ENCODE data around the gene FOXP4. TPM values are rescaled to one million over a fixed set of nuclear protein-coding genes. Genes with fewer than 3 reads are reported as not detected.

FOXP4 gene
- polyA plus RNA-seq, 1 experiment = 4.0 TPM

DNA sequence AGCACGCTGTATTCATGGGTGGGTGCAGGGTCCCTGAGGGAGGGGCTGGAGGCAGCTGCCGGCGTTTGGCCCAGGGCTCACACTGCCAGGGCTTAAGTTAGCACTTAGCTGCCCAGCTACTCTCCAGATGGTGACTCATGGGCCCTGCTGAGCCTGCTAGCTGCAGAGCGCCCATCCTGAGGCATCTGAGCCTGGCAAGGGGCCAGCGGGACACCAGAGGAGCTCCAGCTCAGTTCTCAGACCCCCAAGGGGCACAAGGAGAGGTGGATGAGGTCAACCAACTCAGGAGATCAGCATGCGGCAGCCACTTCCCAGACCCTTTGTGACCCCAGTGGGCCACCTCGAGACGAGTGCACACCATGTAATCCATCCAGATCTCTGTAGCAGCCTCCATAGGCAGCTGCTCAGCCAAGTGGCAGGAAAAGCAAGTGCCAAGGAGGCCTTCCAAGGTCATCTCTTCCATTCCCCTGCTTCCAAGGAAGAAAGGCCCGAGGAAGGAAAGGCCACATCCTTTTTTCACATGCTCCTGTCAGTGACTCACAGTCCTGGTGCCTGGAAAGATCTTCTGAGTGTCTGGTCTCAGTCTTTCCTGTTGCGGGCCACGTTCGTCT, 35.3 kb downstream of the FOXP4 start:
- Histone ChIP-seq H3K27me3 (ENCODE audit: control insufficient read depth, insufficient read depth, low read length) (no peaks in the 10 kb centered on the region), H3K4me3 (ENCODE audit: low read depth, low read length) (no peak overlapping the region), H3K36me3 (ENCODE audit: control insufficient read depth, insufficient read depth, low read length) (peaks cover 8% of the 10 kb centered on the region)
- CTCF ChIA-PET = interaction anchor here (0.7 to 7.0 kb wide), 4 partner anchors 8 to 214 kb away, joined by 3 to 51 read pairs (median 6); no protein-coding TSS in a partner anchor
- POLR2A ChIA-PET = no interaction called here
- no peak for DNase-seq (ENCODE audit: low read depth)
- TF ChIP-seq, protein P1, sequence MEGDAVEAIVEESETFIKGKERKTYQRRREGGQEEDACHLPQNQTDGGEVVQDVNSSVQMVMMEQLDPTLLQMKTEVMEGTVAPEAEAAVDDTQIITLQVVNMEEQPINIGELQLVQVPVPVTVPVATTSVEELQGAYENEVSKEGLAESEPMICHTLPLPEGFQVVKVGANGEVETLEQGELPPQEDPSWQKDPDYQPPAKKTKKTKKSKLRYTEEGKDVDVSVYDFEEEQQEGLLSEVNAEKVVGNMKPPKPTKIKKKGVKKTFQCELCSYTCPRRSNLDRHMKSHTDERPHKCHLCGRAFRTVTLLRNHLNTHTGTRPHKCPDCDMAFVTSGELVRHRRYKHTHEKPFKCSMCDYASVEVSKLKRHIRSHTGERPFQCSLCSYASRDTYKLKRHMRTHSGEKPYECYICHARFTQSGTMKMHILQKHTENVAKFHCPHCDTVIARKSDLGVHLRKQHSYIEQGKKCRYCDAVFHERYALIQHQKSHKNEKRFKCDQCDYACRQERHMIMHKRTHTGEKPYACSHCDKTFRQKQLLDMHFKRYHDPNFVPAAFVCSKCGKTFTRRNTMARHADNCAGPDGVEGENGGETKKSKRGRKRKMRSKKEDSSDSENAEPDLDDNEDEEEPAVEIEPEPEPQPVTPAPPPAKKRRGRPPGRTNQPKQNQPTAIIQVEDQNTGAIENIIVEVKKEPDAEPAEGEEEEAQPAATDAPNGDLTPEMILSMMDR (IDR thresholded peaks at IDR 0.05; ENCODE audit: insufficient read depth, low read depth, low read length) = no peak

DNA sequence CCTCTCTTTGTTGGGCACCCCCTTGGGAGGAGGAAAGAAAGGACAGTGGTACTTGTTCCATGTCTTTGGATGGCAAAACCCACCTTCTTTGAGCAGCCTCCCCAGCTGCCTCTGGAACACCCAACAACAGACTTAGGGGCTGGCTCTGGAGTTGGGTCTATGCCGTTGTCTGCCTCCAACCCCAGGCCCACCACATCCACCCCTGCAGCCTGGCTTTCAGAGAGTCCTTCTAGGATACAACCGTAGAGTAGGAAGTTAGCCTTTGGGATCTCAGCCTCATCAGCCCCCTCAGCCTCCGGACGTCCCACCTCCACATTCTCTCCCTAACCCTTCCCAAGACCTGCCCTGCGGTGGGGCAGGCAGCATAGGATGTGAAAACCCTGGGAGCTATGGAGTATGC, 36.4 kb downstream of the FOXP4 start:
- CTCF ChIA-PET = interaction anchor here (0.7 to 7.0 kb wide), 3 partner anchors 9 to 173 kb away, joined by 3 to 51 read pairs (median 3); no protein-coding TSS in a partner anchor
- Histone ChIP-seq H3K36me3 (ENCODE audit: control insufficient read depth, insufficient read depth, low read length) (peaks cover 11% of the 10 kb centered on the region), H3K4me3 (ENCODE audit: low read depth, low read length) (no peak overlapping the region), H3K27me3 (ENCODE audit: control insufficient read depth, insufficient read depth, low read length) (no peaks in the 10 kb centered on the region)
- DNase-seq (ENCODE audit: low read depth) = no peak
- POLR2A ChIA-PET = no interaction called here
- TF ChIP-seq, protein P1 (IDR thresholded peaks at IDR 0.05; ENCODE audit: insufficient read depth, low read depth, low read length) = no peak

DNA sequence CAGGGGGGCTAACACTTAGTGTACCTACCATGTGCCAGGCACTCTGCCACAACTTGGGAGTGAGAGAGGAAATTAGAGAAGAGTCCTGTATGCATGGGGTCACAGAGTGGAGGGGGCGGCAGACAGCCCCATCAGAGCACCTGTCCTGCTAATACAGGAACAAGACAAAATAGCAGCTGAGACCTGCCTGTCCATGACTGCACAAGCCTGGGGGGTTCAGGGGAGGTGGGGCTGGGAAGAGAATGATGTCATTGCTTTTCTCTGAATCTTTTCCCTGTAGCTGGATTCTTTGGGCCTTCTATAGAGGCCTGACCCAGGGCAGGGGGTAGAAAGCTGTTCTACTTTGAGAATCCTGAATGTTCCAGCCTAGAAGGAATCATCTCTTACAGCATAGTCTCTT, 37.4 kb downstream of the FOXP4 start:
- CTCF ChIA-PET = interaction anchor here (0.8 to 7.0 kb wide), 2 partner anchors 8 to 159 kb away, joined by 3 to 51 read pairs; no protein-coding TSS in a partner anchor
- no peak for DNase-seq (ENCODE audit: low read depth)
- Histone ChIP-seq H3K36me3 (ENCODE audit: control insufficient read depth, insufficient read depth, low read length) (peaks cover 13% of the 10 kb centered on the region), H3K4me3 (ENCODE audit: low read depth, low read length) (no peak overlapping the region), H3K27me3 (ENCODE audit: control insufficient read depth, insufficient read depth, low read length) (no peaks in the 10 kb centered on the region)
- POLR2A ChIA-PET = no interaction called here
- TF ChIP-seq, protein P1 (IDR thresholded peaks at IDR 0.05; ENCODE audit: insufficient read depth, low read depth, low read length) = no peak

DNA sequence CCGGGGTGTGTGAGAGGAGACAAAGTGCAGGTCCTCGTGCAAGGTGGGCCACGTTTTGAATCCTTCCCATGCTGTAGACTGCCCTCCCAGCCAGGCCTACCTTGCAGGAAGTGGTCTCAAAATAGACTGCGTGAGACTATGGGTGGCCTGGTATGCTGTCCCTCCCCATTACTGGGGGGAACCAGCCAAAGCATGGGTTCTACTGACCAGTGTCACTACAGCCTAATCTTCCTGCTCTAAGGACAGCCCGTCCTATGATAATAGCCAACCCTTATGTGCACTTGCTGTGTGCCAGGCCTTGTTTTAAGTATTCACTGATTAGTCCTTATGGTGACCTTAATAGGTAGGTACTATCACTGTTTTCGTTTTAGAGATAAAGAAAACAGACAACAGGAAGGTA, 38.0 kb downstream of the FOXP4 start:
- ChIA-PET POLR2A (no interaction called here), CTCF (interaction anchor here (1.7 kb wide), 1 partner anchor 10 kb away, joined by 4 read pairs; no protein-coding TSS in a partner anchor)
- TF ChIP-seq, protein P1 (IDR thresholded peaks at IDR 0.05; ENCODE audit: insufficient read depth, low read depth, low read length) = no peak
- Histone ChIP-seq H3K4me3 (ENCODE audit: low read depth, low read length) (no peak overlapping the region), H3K27me3 (ENCODE audit: control insufficient read depth, insufficient read depth, low read length) (no peaks in the 10 kb centered on the region), H3K36me3 (ENCODE audit: control insufficient read depth, insufficient read depth, low read length) (peaks cover 18% of the 10 kb centered on the region)
- DNase-seq (ENCODE audit: low read depth) = no peak

DNA sequence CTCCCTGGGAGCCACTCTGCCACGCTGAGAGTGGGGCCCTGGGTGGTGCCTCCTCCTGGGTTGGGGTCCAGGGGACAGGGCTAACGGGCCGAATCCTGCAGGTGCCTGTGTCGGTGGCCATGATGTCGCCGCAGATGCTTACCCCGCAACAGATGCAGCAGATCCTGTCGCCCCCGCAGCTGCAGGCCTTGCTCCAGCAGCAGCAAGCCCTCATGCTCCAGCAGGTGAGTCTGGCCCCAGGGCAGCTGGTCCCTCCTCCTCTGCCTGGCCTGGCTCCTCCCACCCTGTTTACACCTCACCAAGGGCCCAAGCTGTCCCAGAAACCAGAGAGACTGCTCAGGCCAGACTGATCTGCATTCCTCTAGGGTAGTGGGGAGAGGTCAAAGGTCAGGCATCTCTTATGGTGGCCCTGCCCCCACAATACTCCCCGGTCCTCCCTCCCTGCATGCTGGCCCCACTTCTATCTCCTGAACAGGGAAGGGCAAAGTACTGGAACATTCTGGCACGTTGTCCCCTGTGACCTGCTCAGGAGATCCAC, 38.6 kb downstream of the FOXP4 start:
- Histone ChIP-seq H3K4me3 (ENCODE audit: low read depth, low read length) (no peak overlapping the region), H3K36me3 (ENCODE audit: control insufficient read depth, insufficient read depth, low read length) (peaks cover 21% of the 10 kb centered on the region), H3K27me3 (ENCODE audit: control insufficient read depth, insufficient read depth, low read length) (no peaks in the 10 kb centered on the region)
- TF ChIP-seq, protein P1 (IDR thresholded peaks at IDR 0.05; ENCODE audit: insufficient read depth, low read depth, low read length) = no peak
- no peak for DNase-seq (ENCODE audit: low read depth)
- ChIA-PET POLR2A (no interaction called here), CTCF (interaction anchor here (1.7 kb wide), 1 partner anchor 9 kb away, joined by 4 read pairs; no protein-coding TSS in a partner anchor)
